GM12878 (cell line): ENCODE measurements around the gene SOX18. TPM values are rescaled to one million over a fixed set of nuclear protein-coding genes. Genes with fewer than 3 reads are reported as not detected.
A peak's percentile ranks its signal among the peaks of the same experiment; 100 is the strongest.

Experiments
- BACH1 ChIP-seq: fragments of 450-650 bp; IDR thresholded peaks from 2 replicates; pipeline ENCODE4 v1.6.1; 2017; ENCODE audit warnings: mild to moderate bottlenecking, borderline replicate concordance
- BHLHE40 ChIP-seq, 2 experiments: fragments of 450-650 bp in 1 of 2; IDR thresholded peaks; 2 replicates each; pipeline ENCODE4 v1.6.1; 2011 to 2017; ENCODE audit warnings: low read depth in 2 of 2, borderline replicate concordance in 1 of 2, improper control_type of control experiment in 1 of 2, low read length in 1 of 2, mild to moderate bottlenecking in 1 of 2
- CBX3 ChIP-seq: fragments of 200-600 bp; sonication (generic); IDR thresholded peaks from 2 replicates; pipeline ENCODE4 v1.6.1; 2016; ENCODE audit warnings: low read depth, borderline replicate concordance
- CEBPB ChIP-seq, 2 experiments: fragments of 150-350 bp in 1 of 2; IDR thresholded peaks; 2 replicates each; pipeline ENCODE4 v1.6.1; 2012 to 2014; ENCODE audit warnings: low read depth in 2 of 2, low read length in 2 of 2, borderline replicate concordance in 1 of 2, inconsistent platforms in 1 of 2
- FOXK2 ChIP-seq: fragments of 450-650 bp; IDR thresholded peaks from 2 replicates; pipeline ENCODE4 v1.6.1; 2017; ENCODE audit warnings: mild to moderate bottlenecking, moderate library complexity
- HDAC2 ChIP-seq: fragments of 200-600 bp; sonication (generic); IDR thresholded peaks from 2 replicates; pipeline ENCODE4 v1.6.1; 2017
- IKZF1 ChIP-seq: fragments of 450-650 bp; conservative IDR thresholded peaks from 2 replicates; pipeline ENCODE4 v1.6.1; 2017; ENCODE audit warnings: antibody characterized with exemption, mild to moderate bottlenecking
- MTA3 ChIP-seq: IDR thresholded peaks from 2 replicates; pipeline ENCODE4 v1.6.1; 2012; ENCODE audit warnings: low read length, inconsistent platforms, borderline replicate concordance
- MYB ChIP-seq: fragments of 150-350 bp; IDR thresholded peaks from 2 replicates; pipeline ENCODE4 v1.6.1; 2014; ENCODE audit warnings: mild to moderate bottlenecking, low read depth, low read length, borderline replicate concordance
- NRF1 ChIP-seq: conservative IDR thresholded peaks from 2 replicates; pipeline ENCODE4 v1.6.1; 2011; ENCODE audit warnings: mild to moderate bottlenecking, low read depth, low read length, improper control_type of control experiment
- PML ChIP-seq: IDR thresholded peaks from 2 replicates; pipeline ENCODE4 v1.6.1; 2012; ENCODE audit warnings: low read length, inconsistent platforms
- POLR2A ChIP-seq: IDR thresholded peaks from 2 replicates; pipeline ENCODE4 v1.6.1; 2011; ENCODE audit warnings: low read depth, mild to moderate bottlenecking, low read length
- RUNX3 ChIP-seq: IDR thresholded peaks from 2 replicates; pipeline ENCODE4 v1.6.1; 2012; ENCODE audit warnings: low read length, inconsistent platforms
- TCF12 ChIP-seq: IDR thresholded peaks from 2 replicates; pipeline ENCODE4 v1.6.1; 2011; ENCODE audit warnings: low read depth, mild to moderate bottlenecking, low read length
- TCF7 ChIP-seq: IDR thresholded peaks from 2 replicates; pipeline ENCODE4 v1.6.1; 2014; ENCODE audit warnings: antibody characterized with exemption, borderline replicate concordance
- ZNF384 ChIP-seq: IDR thresholded peaks from 2 replicates; pipeline ENCODE4 v1.6.1; 2012; ENCODE audit warnings: low read depth, mild to moderate bottlenecking, low read length, improper control_type of control experiment, borderline replicate concordance
- polyA plus RNA-seq, 11 experiments: library from polyadenylated mRNA; depleted of rRNA in 4 of 11; unstranded in 6 of 11; stranded (reverse) in 5 of 11; fragments of >200 nt; fragmentation: Nextera tagmentation in 4 of 11; fragmentation: Illumina TruSeq in 1 of 11; extraction: Ambion mirVana in 4 of 11; extraction: Trizol in 1 of 11; gene quantifications; 1 replicate in 1 of 11; 2 replicates in 10 of 11; pipeline versions ENCODE4 v1.2.1 to v1.2.3, GENCODE V29; 2011 to 2016; ENCODE audit warnings: inconsistent platforms in 2 of 11, missing spikeins in 2 of 11, low read depth in 1 of 11
- total RNA-seq, 4 experiments: library from RNA; depleted of rRNA in 3 of 4; stranded (reverse); fragments of >200 nt in 3 of 4; fragmentation: Illumina TruSeq in 1 of 4; extraction: Trizol in 1 of 4; gene quantifications; 2 replicates each; pipeline versions ENCODE4 v1.2.1 to v1.2.3, GENCODE V29; 2013 to 2021
- TF ChIP-seq, protein P1 (sequence below): fragments of 450-650 bp; IDR thresholded peaks from 2 replicates; pipeline ENCODE4 v1.6.1; 2017; ENCODE audit warnings: mild to moderate bottlenecking, moderate library complexity
- TF ChIP-seq, protein P2 (sequence below): fragments of 450-650 bp; IDR thresholded peaks from 2 replicates; pipeline ENCODE4 v1.6.1; 2016; ENCODE audit warnings: mild to moderate bottlenecking
- TF ChIP-seq, protein P3 (sequence below), 3 experiments: IDR thresholded peaks in 2 of 3; conservative IDR thresholded peaks in 1 of 3; 2 replicates each; pipeline ENCODE4 v1.5.1; 2011; ENCODE audit warnings: low read depth in 3 of 3, low read length in 3 of 3, mild to moderate bottlenecking in 3 of 3, control low read depth in 2 of 3, moderate library complexity in 2 of 3, inconsistent platforms in 1 of 3, mixed read lengths in 1 of 3; ENCODE audit not compliant: control insufficient read depth in 2 of 3, insufficient read depth in 1 of 3; ENCODE audit errors: extremely low read depth in 1 of 3
- TF ChIP-seq, protein P4 (sequence below): IDR thresholded peaks from 2 replicates; pipeline ENCODE4 v1.6.1; 2011; ENCODE audit warnings: borderline replicate concordance, low read depth, mild to moderate bottlenecking, moderate library complexity, mixed read lengths, low read length; ENCODE audit not compliant: insufficient read depth; ENCODE audit errors: extremely low read length
- TF ChIP-seq, protein P5 (sequence below): IDR thresholded peaks from 2 replicates; pipeline ENCODE4 v1.6.1; 2011; ENCODE audit warnings: borderline replicate concordance, low read depth, mild to moderate bottlenecking, moderate library complexity, low read length; ENCODE audit not compliant: insufficient read depth, poor library complexity, severe bottlenecking

Gene SOX18
- total and polyA plus RNA-seq, 10 of the 15 experiments (the other 5 are each of a cell fraction or from before 2014, with no cell fraction given) = 0.05 to 5.6 (median 0.28) TPM; not detected in 3

DNA sequence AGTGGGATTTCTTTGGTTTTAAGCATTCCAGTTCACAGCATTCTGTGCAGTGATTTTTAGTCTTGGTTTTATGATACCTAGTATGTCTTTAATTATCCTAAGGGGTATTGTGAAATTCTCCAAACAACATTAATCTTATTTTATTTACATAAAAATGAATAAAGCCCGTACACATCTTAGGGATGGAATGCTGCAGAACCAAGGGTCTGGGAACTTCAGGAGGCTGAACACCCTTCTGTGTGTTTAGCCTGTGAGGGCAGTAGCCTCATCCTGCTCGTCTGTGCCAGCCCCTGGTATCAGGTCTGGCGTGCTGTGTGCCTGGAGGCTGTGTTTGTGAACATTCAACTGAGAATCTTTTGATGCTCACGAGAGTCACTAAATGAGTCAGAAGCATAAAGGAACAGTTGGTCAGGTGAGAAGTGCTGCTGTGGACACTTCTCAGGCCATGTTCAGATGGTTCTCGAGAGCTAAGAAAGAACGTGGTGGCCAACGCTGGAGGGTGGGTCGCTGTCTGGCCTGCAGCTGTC is 38.7 kb downstream of the SOX18 start (continued):
- TF ChIP-seq RUNX3 (0 out of 2 replicates have a peak, but pooled peaks have one; percentile 5), POLR2A (no peak), BHLHE40 (IDR thresholded peaks at IDR 0.05; ENCODE audit: borderline replicate concordance in 1 of 2, low read depth in 2 of 2, low read length in 1 of 2) (peak; percentile 68 to 81), CBX3 (no peak), HDAC2 (no peak), CEBPB (IDR thresholded peaks at IDR 0.05; ENCODE audit: borderline replicate concordance in 1 of 2, low read depth in 2 of 2, low read length in 2 of 2) (no peak), NRF1 (no peak), MTA3 (0 out of 2 replicates have a peak, but pooled peaks have one; percentile 12), BACH1 (no peak), ZNF384 (no peak), TCF12 (peak; percentile 63; the same call in 1 of the 2 replicates), IKZF1 (no peak), FOXK2 (no peak), TCF7 (no peak), MYB (no peak), PML (no peak)
- TF ChIP-seq, protein P1, sequence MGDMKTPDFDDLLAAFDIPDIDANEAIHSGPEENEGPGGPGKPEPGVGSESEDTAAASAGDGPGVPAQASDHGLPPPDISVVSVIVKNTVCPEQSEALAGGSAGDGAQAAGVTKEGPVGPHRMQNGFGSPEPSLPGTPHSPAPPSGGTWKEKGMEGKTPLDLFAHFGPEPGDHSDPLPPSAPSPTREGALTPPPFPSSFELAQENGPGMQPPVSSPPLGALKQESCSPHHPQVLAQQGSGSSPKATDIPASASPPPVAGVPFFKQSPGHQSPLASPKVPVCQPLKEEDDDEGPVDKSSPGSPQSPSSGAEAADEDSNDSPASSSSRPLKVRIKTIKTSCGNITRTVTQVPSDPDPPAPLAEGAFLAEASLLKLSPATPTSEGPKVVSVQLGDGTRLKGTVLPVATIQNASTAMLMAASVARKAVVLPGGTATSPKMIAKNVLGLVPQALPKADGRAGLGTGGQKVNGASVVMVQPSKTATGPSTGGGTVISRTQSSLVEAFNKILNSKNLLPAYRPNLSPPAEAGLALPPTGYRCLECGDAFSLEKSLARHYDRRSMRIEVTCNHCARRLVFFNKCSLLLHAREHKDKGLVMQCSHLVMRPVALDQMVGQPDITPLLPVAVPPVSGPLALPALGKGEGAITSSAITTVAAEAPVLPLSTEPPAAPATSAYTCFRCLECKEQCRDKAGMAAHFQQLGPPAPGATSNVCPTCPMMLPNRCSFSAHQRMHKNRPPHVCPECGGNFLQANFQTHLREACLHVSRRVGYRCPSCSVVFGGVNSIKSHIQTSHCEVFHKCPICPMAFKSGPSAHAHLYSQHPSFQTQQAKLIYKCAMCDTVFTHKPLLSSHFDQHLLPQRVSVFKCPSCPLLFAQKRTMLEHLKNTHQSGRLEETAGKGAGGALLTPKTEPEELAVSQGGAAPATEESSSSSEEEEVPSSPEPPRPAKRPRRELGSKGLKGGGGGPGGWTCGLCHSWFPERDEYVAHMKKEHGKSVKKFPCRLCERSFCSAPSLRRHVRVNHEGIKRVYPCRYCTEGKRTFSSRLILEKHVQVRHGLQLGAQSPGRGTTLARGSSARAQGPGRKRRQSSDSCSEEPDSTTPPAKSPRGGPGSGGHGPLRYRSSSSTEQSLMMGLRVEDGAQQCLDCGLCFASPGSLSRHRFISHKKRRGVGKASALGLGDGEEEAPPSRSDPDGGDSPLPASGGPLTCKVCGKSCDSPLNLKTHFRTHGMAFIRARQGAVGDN = peak; percentile 96
- TF ChIP-seq, protein P2, sequence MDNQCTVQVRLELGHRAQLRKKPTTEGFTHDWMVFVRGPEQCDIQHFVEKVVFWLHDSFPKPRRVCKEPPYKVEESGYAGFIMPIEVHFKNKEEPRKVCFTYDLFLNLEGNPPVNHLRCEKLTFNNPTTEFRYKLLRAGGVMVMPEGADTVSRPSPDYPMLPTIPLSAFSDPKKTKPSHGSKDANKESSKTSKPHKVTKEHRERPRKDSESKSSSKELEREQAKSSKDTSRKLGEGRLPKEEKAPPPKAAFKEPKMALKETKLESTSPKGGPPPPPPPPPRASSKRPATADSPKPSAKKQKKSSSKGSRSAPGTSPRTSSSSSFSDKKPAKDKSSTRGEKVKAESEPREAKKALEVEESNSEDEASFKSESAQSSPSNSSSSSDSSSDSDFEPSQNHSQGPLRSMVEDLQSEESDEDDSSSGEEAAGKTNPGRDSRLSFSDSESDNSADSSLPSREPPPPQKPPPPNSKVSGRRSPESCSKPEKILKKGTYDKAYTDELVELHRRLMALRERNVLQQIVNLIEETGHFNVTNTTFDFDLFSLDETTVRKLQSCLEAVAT = no peak
- TF ChIP-seq, protein P3, sequence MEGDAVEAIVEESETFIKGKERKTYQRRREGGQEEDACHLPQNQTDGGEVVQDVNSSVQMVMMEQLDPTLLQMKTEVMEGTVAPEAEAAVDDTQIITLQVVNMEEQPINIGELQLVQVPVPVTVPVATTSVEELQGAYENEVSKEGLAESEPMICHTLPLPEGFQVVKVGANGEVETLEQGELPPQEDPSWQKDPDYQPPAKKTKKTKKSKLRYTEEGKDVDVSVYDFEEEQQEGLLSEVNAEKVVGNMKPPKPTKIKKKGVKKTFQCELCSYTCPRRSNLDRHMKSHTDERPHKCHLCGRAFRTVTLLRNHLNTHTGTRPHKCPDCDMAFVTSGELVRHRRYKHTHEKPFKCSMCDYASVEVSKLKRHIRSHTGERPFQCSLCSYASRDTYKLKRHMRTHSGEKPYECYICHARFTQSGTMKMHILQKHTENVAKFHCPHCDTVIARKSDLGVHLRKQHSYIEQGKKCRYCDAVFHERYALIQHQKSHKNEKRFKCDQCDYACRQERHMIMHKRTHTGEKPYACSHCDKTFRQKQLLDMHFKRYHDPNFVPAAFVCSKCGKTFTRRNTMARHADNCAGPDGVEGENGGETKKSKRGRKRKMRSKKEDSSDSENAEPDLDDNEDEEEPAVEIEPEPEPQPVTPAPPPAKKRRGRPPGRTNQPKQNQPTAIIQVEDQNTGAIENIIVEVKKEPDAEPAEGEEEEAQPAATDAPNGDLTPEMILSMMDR (IDR thresholded peaks at IDR 0.05 in 2 of 3, conservative IDR thresholded peaks at IDR 0.05 in 1 of 3; ENCODE audit: control insufficient read depth in 2 of 3, extremely low read depth in 1 of 3, insufficient read depth in 1 of 3, low read depth in 3 of 3, low read length in 3 of 3) = no peak
- TF ChIP-seq, protein P4, sequence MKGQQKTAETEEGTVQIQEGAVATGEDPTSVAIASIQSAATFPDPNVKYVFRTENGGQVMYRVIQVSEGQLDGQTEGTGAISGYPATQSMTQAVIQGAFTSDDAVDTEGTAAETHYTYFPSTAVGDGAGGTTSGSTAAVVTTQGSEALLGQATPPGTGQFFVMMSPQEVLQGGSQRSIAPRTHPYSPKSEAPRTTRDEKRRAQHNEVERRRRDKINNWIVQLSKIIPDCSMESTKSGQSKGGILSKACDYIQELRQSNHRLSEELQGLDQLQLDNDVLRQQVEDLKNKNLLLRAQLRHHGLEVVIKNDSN = no peak
- TF ChIP-seq, protein P5, sequence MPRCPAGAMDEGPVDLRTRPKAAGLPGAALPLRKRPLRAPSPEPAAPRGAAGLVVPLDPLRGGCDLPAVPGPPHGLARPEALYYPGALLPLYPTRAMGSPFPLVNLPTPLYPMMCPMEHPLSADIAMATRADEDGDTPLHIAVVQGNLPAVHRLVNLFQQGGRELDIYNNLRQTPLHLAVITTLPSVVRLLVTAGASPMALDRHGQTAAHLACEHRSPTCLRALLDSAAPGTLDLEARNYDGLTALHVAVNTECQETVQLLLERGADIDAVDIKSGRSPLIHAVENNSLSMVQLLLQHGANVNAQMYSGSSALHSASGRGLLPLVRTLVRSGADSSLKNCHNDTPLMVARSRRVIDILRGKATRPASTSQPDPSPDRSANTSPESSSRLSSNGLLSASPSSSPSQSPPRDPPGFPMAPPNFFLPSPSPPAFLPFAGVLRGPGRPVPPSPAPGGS = peak; percentile 21
